GM19023 (cell line): ENCODE measurements around the gene POFUT2.

Experiments used
- ATAC-seq: cut with Tn5 transposase; IDR thresholded peaks from one replicate; pipeline ENCODE4 v1.9.1; 2021; ENCODE audit warnings: mild to moderate bottlenecking, moderate library complexity; ENCODE audit not compliant: unreplicated experiment

Gene POFUT2

GRCh38 chr21:45265721-45266517 is 21.8 kb downstream of the POFUT2 start:
- ATAC-seq, result no peak

GRCh38 chr21:45264912-45265515 is 22.7 kb downstream of the POFUT2 start:
- ATAC-seq, result no peak

- no peak for ATAC-seq
Observed at GRCh38 chr21:45264146-45264911, 23.4 kb downstream of the POFUT2 start.

GRCh38 chr21:45263534-45263933 is 24.2 kb downstream of the POFUT2 start:
- no peak for ATAC-seq

- no peak for ATAC-seq
Observed at GRCh38 chr21:45262616-45263015, 25.1 kb downstream of the POFUT2 start.

GRCh38 chr21:45262041-45262581 is 25.6 kb downstream of the POFUT2 start:
- ATAC-seq, result no peak

GRCh38 chr21:45261093-45261492 is 26.6 kb downstream of the POFUT2 start:
- no peak for ATAC-seq

GRCh38 chr21:45260191-45260825 is 27.4 kb downstream of the POFUT2 start:
- no peak for ATAC-seq

- no peak for ATAC-seq
Observed at GRCh38 chr21:45259206-45259840, 28.4 kb downstream of the POFUT2 start.

- no peak for ATAC-seq
Observed at GRCh38 chr21:45258466-45258865, 29.2 kb downstream of the POFUT2 start.

- no peak for ATAC-seq
Observed at GRCh38 chr21:45257673-45258341, 29.9 kb downstream of the POFUT2 start.

GRCh38 chr21:45256912-45257672 is 30.6 kb downstream of the POFUT2 start:
- ATAC-seq, result no peak

- no peak for ATAC-seq
Observed at GRCh38 chr21:45256021-45256911, 31.4 kb downstream of the POFUT2 start.

- no peak for ATAC-seq
Observed at GRCh38 chr21:45255381-45256020, 32.2 kb downstream of the POFUT2 start.

GRCh38 chr21:45254460-45254930 is 33.2 kb downstream of the POFUT2 start:
- no peak for ATAC-seq

- no peak for ATAC-seq
Observed at GRCh38 chr21:45253633-45254459, 33.8 kb downstream of the POFUT2 start.

- no peak for ATAC-seq
Observed at GRCh38 chr21:45253180-45253579, 34.5 kb downstream of the POFUT2 start.
